Measurements from ENCODE around the gene TYRO3.

TYRO3 gene

GRCh38 chr15:41561104-41561776, 2.2 kb downstream of the TYRO3 start:
- no CpG with 5 or more reads among the region's 16 CpGs for WGBS (ENCODE audit: extremely low coverage, insufficient coverage, low lambda C conversion rate)
- Histone ChIP-seq H2BK15ac (replicated peaks; ENCODE audit: low read depth) (no peak overlapping the region), H2BK120ac (ENCODE audit: low read depth, low read length) (no peak overlapping the region), H4K8ac (ENCODE audit: low read depth, low read length) (no peak overlapping the region), H3K9ac (ENCODE audit: low read length) (peak overlapping the region; percentile 82), H3K18ac (ENCODE audit: low read length) (no peak overlapping the region), H3K79me2 (ENCODE audit: control insufficient read depth, insufficient read depth, low read length) (peaks cover 19% of the 10 kb centered on the region), H4K5ac (ENCODE audit: low read length) (no peak overlapping the region), H3K4me2 (ENCODE audit: low read length) (no peak overlapping the region), H2BK5ac (ENCODE audit: low read length) (no peak overlapping the region), H3K4me3 (ENCODE audit: low read length) (no peak overlapping the region), H3K79me1 (ENCODE audit: low read length) (peaks cover 26% of the 10 kb centered on the region), H3K36me3 (ENCODE audit: control insufficient read depth, insufficient read depth, low read length) (peaks cover 5% of the 10 kb centered on the region), H3K27ac (ENCODE audit: low read depth, low read length) (no peak overlapping the region), H3K4ac (ENCODE audit: low read depth, low read length) (no peak overlapping the region), H2AK5ac (ENCODE audit: low read length) (no peak overlapping the region), H3K56ac (ENCODE audit: low read length) (peak overlapping the region; percentile 93), H3K27me3 (ENCODE audit: insufficient read depth, low read length, poor library complexity) (no peaks in the 10 kb centered on the region), H3K4me1 (ENCODE audit: control insufficient read depth, low read depth, low read length) (peaks cover 39% of the 10 kb centered on the region), H3K23ac (ENCODE audit: low read length) (peak overlapping the region; percentile 1)
- DNase-seq, result no peak

- Histone ChIP-seq H3K4me2 (ENCODE audit: low read length) (no peak overlapping the region), H2AK5ac (ENCODE audit: low read length) (no peak overlapping the region), H3K27ac (ENCODE audit: low read depth, low read length) (peak overlapping the region; percentile 45), H3K9ac (ENCODE audit: low read length) (peak overlapping the region; percentile 36), H3K4ac (ENCODE audit: low read depth, low read length) (no peak overlapping the region), H2BK15ac (replicated peaks; ENCODE audit: low read depth) (no peak overlapping the region), H4K8ac (ENCODE audit: low read depth, low read length) (no peak overlapping the region), H3K79me2 (ENCODE audit: control insufficient read depth, insufficient read depth, low read length) (peaks cover 19% of the 10 kb centered on the region), H3K23ac (ENCODE audit: low read length) (no peak overlapping the region), H3K79me1 (ENCODE audit: low read length) (peaks cover 28% of the 10 kb centered on the region), H2BK120ac (ENCODE audit: low read depth, low read length) (no peak overlapping the region), H3K56ac (ENCODE audit: low read length) (peak overlapping the region; percentile 70), H3K4me3 (ENCODE audit: low read length) (no peak overlapping the region), H3K4me1 (ENCODE audit: control insufficient read depth, low read depth, low read length) (peaks cover 42% of the 10 kb centered on the region), H3K36me3 (ENCODE audit: control insufficient read depth, insufficient read depth, low read length) (peaks cover 5% of the 10 kb centered on the region), H2BK5ac (ENCODE audit: low read length) (no peak overlapping the region), H3K27me3 (ENCODE audit: insufficient read depth, low read length, poor library complexity) (no peaks in the 10 kb centered on the region), H4K5ac (ENCODE audit: low read length) (no peak overlapping the region), H3K18ac (ENCODE audit: low read length) (no peak overlapping the region)
- DNase-seq, result peak; percentile 60
- no CpG with 5 or more reads among the region's 3 CpGs for WGBS (ENCODE audit: extremely low coverage, insufficient coverage, low lambda C conversion rate)
These were observed 2.7 kb downstream of the TYRO3 start for GRCh38 chr15:41561777-41562145.

GRCh38 chr15:41562244-41562643, 3.2 kb downstream of the TYRO3 start:
- Histone ChIP-seq H3K36me3 (ENCODE audit: control insufficient read depth, insufficient read depth, low read length) (peaks cover 5% of the 10 kb centered on the region), H4K8ac (ENCODE audit: low read depth, low read length) (no peak overlapping the region), H3K27ac (ENCODE audit: low read depth, low read length) (peak overlapping the region; percentile 45), H3K18ac (ENCODE audit: low read length) (no peak overlapping the region), H3K9ac (ENCODE audit: low read length) (peak overlapping the region; percentile 36), H3K4me1 (ENCODE audit: control insufficient read depth, low read depth, low read length) (peaks cover 47% of the 10 kb centered on the region), H3K4me3 (ENCODE audit: low read length) (no peak overlapping the region), H3K4ac (ENCODE audit: low read depth, low read length) (no peak overlapping the region), H3K79me1 (ENCODE audit: low read length) (peaks cover 28% of the 10 kb centered on the region), H3K56ac (ENCODE audit: low read length) (peak overlapping the region; percentile 70), H2BK15ac (replicated peaks; ENCODE audit: low read depth) (no peak overlapping the region), H2BK120ac (ENCODE audit: low read depth, low read length) (no peak overlapping the region), H3K23ac (ENCODE audit: low read length) (no peak overlapping the region), H2BK5ac (ENCODE audit: low read length) (no peak overlapping the region), H3K4me2 (ENCODE audit: low read length) (no peak overlapping the region), H4K5ac (ENCODE audit: low read length) (no peak overlapping the region), H3K27me3 (ENCODE audit: insufficient read depth, low read length, poor library complexity) (no peaks in the 10 kb centered on the region), H3K79me2 (ENCODE audit: control insufficient read depth, insufficient read depth, low read length) (peaks cover 19% of the 10 kb centered on the region), H2AK5ac (ENCODE audit: low read length) (no peak overlapping the region)
- no peak for DNase-seq
- no CpG with 5 or more reads among the region's 5 CpGs for WGBS (ENCODE audit: extremely low coverage, insufficient coverage, low lambda C conversion rate)

GRCh38 chr15:41562784-41563198, 3.8 kb downstream of the TYRO3 start:
- Histone ChIP-seq H4K8ac (ENCODE audit: low read depth, low read length) (no peak overlapping the region), H3K79me1 (ENCODE audit: low read length) (peaks cover 28% of the 10 kb centered on the region), H3K79me2 (ENCODE audit: control insufficient read depth, insufficient read depth, low read length) (peaks cover 19% of the 10 kb centered on the region), H3K27me3 (ENCODE audit: insufficient read depth, low read length, poor library complexity) (no peaks in the 10 kb centered on the region), H3K4me3 (ENCODE audit: low read length) (no peak overlapping the region), H3K27ac (ENCODE audit: low read depth, low read length) (no peak overlapping the region), H2BK120ac (ENCODE audit: low read depth, low read length) (no peak overlapping the region), H3K56ac (ENCODE audit: low read length) (peak overlapping the region; percentile 66), H2BK5ac (ENCODE audit: low read length) (no peak overlapping the region), H4K5ac (ENCODE audit: low read length) (no peak overlapping the region), H2BK15ac (replicated peaks; ENCODE audit: low read depth) (no peak overlapping the region), H2AK5ac (ENCODE audit: low read length) (no peak overlapping the region), H3K9ac (ENCODE audit: low read length) (peak overlapping the region; percentile 29), H3K4ac (ENCODE audit: low read depth, low read length) (no peak overlapping the region), H3K36me3 (ENCODE audit: control insufficient read depth, insufficient read depth, low read length) (peaks cover 5% of the 10 kb centered on the region), H3K4me2 (ENCODE audit: low read length) (no peak overlapping the region), H3K23ac (ENCODE audit: low read length) (no peak overlapping the region), H3K18ac (ENCODE audit: low read length) (no peak overlapping the region), H3K4me1 (ENCODE audit: control insufficient read depth, low read depth, low read length) (peaks cover 52% of the 10 kb centered on the region)
- no peak for DNase-seq
- no CpG with 5 or more reads among the region's 4 CpGs for WGBS (ENCODE audit: extremely low coverage, insufficient coverage, low lambda C conversion rate)

- Histone ChIP-seq H4K5ac (ENCODE audit: low read length) (no peak overlapping the region), H4K8ac (ENCODE audit: low read depth, low read length) (no peak overlapping the region), H3K27me3 (ENCODE audit: insufficient read depth, low read length, poor library complexity) (no peaks in the 10 kb centered on the region), H3K18ac (ENCODE audit: low read length) (peak overlapping the region; percentile 1), H2AK5ac (ENCODE audit: low read length) (peak overlapping the region; percentile 94), H3K56ac (ENCODE audit: low read length) (peak overlapping the region; percentile 83), H3K9ac (ENCODE audit: low read length) (peak overlapping the region; percentile 27), H3K36me3 (ENCODE audit: control insufficient read depth, insufficient read depth, low read length) (peaks cover 5% of the 10 kb centered on the region), H3K79me1 (ENCODE audit: low read length) (peaks cover 28% of the 10 kb centered on the region), H3K4me1 (ENCODE audit: control insufficient read depth, low read depth, low read length) (peaks cover 57% of the 10 kb centered on the region), H3K27ac (ENCODE audit: low read depth, low read length) (peak overlapping the region; percentile 36), H2BK5ac (ENCODE audit: low read length) (peak overlapping the region; percentile 93), H3K4ac (ENCODE audit: low read depth, low read length) (no peak overlapping the region), H3K79me2 (ENCODE audit: control insufficient read depth, insufficient read depth, low read length) (peaks cover 19% of the 10 kb centered on the region), H3K4me2 (ENCODE audit: low read length) (no peak overlapping the region), H2BK120ac (ENCODE audit: low read depth, low read length) (no peak overlapping the region), H3K4me3 (ENCODE audit: low read length) (no peak overlapping the region), H3K23ac (ENCODE audit: low read length) (no peak overlapping the region), H2BK15ac (replicated peaks; ENCODE audit: low read depth) (no peak overlapping the region)
- WGBS (ENCODE audit: extremely low coverage, insufficient coverage, low lambda C conversion rate), result no CpG with 5 or more reads among the region's 7 CpGs
- DNase-seq, result peak; percentile 93
These were observed 5.4 kb downstream of the TYRO3 start for GRCh38 chr15:41564286-41564959.

Measured in mesendoderm (in vitro differentiated cells).